ENCODE measurements around the gene CP. TPM values are rescaled to one million over a fixed set of nuclear protein-coding genes. Genes with fewer than 3 reads are reported as not detected.

The CP gene
- total RNA-seq, 1 donor from 2014 or later = not detected

GRCh38 chr3:149174901-149175300 is 46.7 kb downstream of the CP start:
- no peaks in the 10 kb centered on the region for H3K27me3 Mint-ChIP-seq
- H3K4me3 Mint-ChIP-seq = no peak overlapping the region
- H3K4me1 Mint-ChIP-seq = peaks cover 2% of the 10 kb centered on the region
- TF ChIP-seq, protein P1, sequence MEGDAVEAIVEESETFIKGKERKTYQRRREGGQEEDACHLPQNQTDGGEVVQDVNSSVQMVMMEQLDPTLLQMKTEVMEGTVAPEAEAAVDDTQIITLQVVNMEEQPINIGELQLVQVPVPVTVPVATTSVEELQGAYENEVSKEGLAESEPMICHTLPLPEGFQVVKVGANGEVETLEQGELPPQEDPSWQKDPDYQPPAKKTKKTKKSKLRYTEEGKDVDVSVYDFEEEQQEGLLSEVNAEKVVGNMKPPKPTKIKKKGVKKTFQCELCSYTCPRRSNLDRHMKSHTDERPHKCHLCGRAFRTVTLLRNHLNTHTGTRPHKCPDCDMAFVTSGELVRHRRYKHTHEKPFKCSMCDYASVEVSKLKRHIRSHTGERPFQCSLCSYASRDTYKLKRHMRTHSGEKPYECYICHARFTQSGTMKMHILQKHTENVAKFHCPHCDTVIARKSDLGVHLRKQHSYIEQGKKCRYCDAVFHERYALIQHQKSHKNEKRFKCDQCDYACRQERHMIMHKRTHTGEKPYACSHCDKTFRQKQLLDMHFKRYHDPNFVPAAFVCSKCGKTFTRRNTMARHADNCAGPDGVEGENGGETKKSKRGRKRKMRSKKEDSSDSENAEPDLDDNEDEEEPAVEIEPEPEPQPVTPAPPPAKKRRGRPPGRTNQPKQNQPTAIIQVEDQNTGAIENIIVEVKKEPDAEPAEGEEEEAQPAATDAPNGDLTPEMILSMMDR (IDR thresholded peaks at IDR 0.05) = no peak
- ChIA-PET POLR2A (interaction anchor here (0.6 kb wide), 1 partner anchor 9 kb away, joined by 6 read pairs; no protein-coding TSS in a partner anchor), CTCF (no interaction called here)
- intact Hi-C loops (cut with micrococcal nuclease) = loop anchor here (2.0 kb wide), 1 partner anchor 14 kb away; no protein-coding TSS in a partner anchor
- ATAC-seq (ENCODE audit: low read depth) (no peak), DNase-seq (no peak)
- H3K27ac Mint-ChIP-seq = no peak overlapping the region
- no peaks in the 10 kb centered on the region for H3K9me3 Mint-ChIP-seq
- H3K36me3 Mint-ChIP-seq (ENCODE audit: low read depth) = peaks cover 63% of the 10 kb centered on the region

DNA sequence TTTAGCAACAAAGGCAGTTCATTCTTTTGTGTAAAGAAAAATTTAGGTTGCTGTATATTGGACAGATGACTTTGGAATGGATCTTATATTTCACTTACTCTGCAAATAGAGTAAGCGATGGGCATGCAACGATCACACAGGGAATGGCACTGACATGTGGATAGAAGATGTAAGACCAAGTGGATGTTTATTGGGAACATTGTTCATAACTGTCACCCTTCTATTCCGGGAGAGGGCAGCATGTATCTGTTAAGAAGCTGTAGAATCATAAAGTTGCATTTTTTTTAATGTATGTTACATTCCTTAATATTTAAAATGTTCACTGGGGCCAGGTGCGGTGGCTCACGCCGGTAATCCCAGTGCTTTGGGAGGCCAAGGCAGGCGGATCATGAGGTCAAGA is 51.0 kb downstream of the CP start:
- Mint-ChIP-seq H3K9me3 (no peaks in the 10 kb centered on the region), H3K4me3 (no peak overlapping the region), H3K27ac (no peak overlapping the region), H3K36me3 (ENCODE audit: low read depth) (peaks cover 81% of the 10 kb centered on the region), H3K4me1 (peaks cover 2% of the 10 kb centered on the region), H3K27me3 (no peaks in the 10 kb centered on the region)
- intact Hi-C loops (cut with micrococcal nuclease) = no loop called here
- ChIA-PET CTCF (no interaction called here), POLR2A (no interaction called here)
- no peak for ATAC-seq (ENCODE audit: low read depth)
- no peak for DNase-seq
- TF ChIP-seq, protein P1 (IDR thresholded peaks at IDR 0.05) = no peak

DNA sequence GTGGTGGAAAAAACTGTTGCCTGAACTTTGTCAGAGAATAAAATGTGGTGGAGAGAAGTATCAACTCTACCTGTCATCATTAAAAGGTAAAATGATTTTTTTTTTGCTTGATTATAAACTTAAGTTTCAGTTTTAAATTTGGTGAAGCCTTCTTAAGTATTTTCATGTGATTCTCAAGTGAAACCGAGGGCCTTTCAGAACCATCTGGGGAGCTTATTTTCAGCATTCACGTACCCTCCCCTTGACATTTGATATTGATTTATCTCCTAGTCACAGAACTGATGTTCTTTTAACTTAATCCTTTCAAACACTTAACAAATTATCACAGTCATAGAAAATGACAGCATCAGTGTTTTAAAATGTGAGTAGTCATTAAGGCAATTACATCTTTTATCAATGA is 53.7 kb downstream of the CP start:
- no peaks in the 10 kb centered on the region for H3K9me3 Mint-ChIP-seq
- H3K4me3 Mint-ChIP-seq = no peak overlapping the region
- no peak overlapping the region for H3K27ac Mint-ChIP-seq
- DNase-seq (no peak), ATAC-seq (ENCODE audit: low read depth) (no peak)
- peaks cover 80% of the 10 kb centered on the region for H3K36me3 Mint-ChIP-seq (ENCODE audit: low read depth)
- intact Hi-C loops (cut with micrococcal nuclease) = no loop called here
- TF ChIP-seq, protein P1 (IDR thresholded peaks at IDR 0.05) = no peak
- ChIA-PET CTCF (no interaction called here), POLR2A (no interaction called here)
- peaks cover 4% of the 10 kb centered on the region for H3K4me1 Mint-ChIP-seq
- no peaks in the 10 kb centered on the region for H3K27me3 Mint-ChIP-seq

- intact Hi-C loops (cut with micrococcal nuclease) = loop anchor here (1.0 to 5.0 kb wide), 2 partner anchors 9 to 36 kb away; partner anchors contain the start of gene HPS3
- no peak overlapping the region for H3K4me3 Mint-ChIP-seq
- ChIA-PET POLR2A (interaction anchor here (1.3 kb wide), 2 partner anchors 17 to 33 kb away, joined by 3 to 5 read pairs; partner anchors contain the start of gene HPS3), CTCF (no interaction called here)
- H3K27me3 Mint-ChIP-seq = no peaks in the 10 kb centered on the region
- TF ChIP-seq, protein P1 (IDR thresholded peaks at IDR 0.05) = no peak
- peaks cover 71% of the 10 kb centered on the region for H3K36me3 Mint-ChIP-seq (ENCODE audit: low read depth)
- H3K27ac Mint-ChIP-seq = no peak overlapping the region
- DNase-seq (no peak), ATAC-seq (ENCODE audit: low read depth) (no peak)
- peaks cover 7% of the 10 kb centered on the region for H3K4me1 Mint-ChIP-seq
- H3K9me3 Mint-ChIP-seq = no peaks in the 10 kb centered on the region
These were observed 58.6 kb downstream of the CP start for GRCh38 chr3:149163066-149163465.

GRCh38 chr3:149162007-149162406 is 59.6 kb downstream of the CP start:
- no peak for DNase-seq
- ChIA-PET CTCF (no interaction called here), POLR2A (no interaction called here)
- TF ChIP-seq, protein P1 (IDR thresholded peaks at IDR 0.05) = no peak
- no peak overlapping the region for H3K4me3 Mint-ChIP-seq
- intact Hi-C loops (cut with micrococcal nuclease) = loop anchor here (5.0 kb wide), 1 partner anchor 35 kb away; the partner anchor contains the start of gene HPS3
- H3K27ac Mint-ChIP-seq = peak overlapping the region; percentile 30
- no peaks in the 10 kb centered on the region for H3K27me3 Mint-ChIP-seq
- no peaks in the 10 kb centered on the region for H3K9me3 Mint-ChIP-seq
- ATAC-seq (ENCODE audit: low read depth) = no peak
- peaks cover 7% of the 10 kb centered on the region for H3K4me1 Mint-ChIP-seq
- peaks cover 70% of the 10 kb centered on the region for H3K36me3 Mint-ChIP-seq (ENCODE audit: low read depth)

All from activated B cell treated with CpG ODN at 0.5 μM for 24 hours (primary cell).